Pulmonary artery endothelial cell (primary cell): ENCODE data around the gene GUCY2F. TPM values are rescaled to one million over a fixed set of nuclear protein-coding genes. Genes with fewer than 3 reads are reported as not detected.

Source experiments
- DNase-seq: peaks from one replicate; pipeline ENCODE4 v3.0.0-alpha.2; 2011; ENCODE audit warnings: low read depth, low spot score
- total RNA-seq: library from RNA; depleted of rRNA; stranded (reverse); fragments of >200 nt; gene quantifications from 2 replicates; pipeline ENCODE4 v1.2.3, GENCODE V29; 2014

Gene GUCY2F
- total RNA-seq, 1 donor from 2014 or later, result under 0.01 TPM

- DNase-seq, result no peak
Measured at GRCh38 chrX:109393859-109394258, 88.0 kb downstream of the GUCY2F start.

GRCh38 chrX:109392895-109393294 lies 89.0 kb downstream of the GUCY2F start:
- no peak for DNase-seq

- DNase-seq, result no peak
Measured at GRCh38 chrX:109390556-109390955, 91.3 kb downstream of the GUCY2F start.

GRCh38 chrX:109389917-109390316 lies 92.0 kb downstream of the GUCY2F start:
- DNase-seq, result no peak

- DNase-seq, result no peak
Measured at GRCh38 chrX:109384699-109385098, 97.2 kb downstream of the GUCY2F start.

- no peak for DNase-seq
Measured at GRCh38 chrX:109382332-109382731, 99.6 kb downstream of the GUCY2F start.

GRCh38 chrX:109378281-109378680 lies 103.6 kb downstream of the GUCY2F start:
- no peak for DNase-seq

- DNase-seq, result no peak
Measured at GRCh38 chrX:109374262-109374960, 107.5 kb downstream of the GUCY2F start.

GRCh38 chrX:109373468-109373867 lies 108.4 kb downstream of the GUCY2F start:
- no peak for DNase-seq

- no peak for DNase-seq
Measured at GRCh38 chrX:109372716-109373115, 109.2 kb downstream of the GUCY2F start.

GRCh38 chrX:109372291-109372690 lies 109.6 kb downstream of the GUCY2F start:
- DNase-seq, result no peak

- DNase-seq, result no peak
Measured at GRCh38 chrX:109362101-109362500, 119.8 kb downstream of the GUCY2F start.

- DNase-seq, result no peak
Measured at GRCh38 chrX:109360301-109360700, 121.6 kb downstream of the GUCY2F start.

GRCh38 chrX:109357706-109358105 lies 124.2 kb downstream of the GUCY2F start:
- DNase-seq, result no peak

GRCh38 chrX:109356684-109357083 lies 125.2 kb downstream of the GUCY2F start:
- DNase-seq, result no peak

- no peak for DNase-seq
Measured at GRCh38 chrX:109352066-109352588, 129.8 kb downstream of the GUCY2F start.

- DNase-seq, result no peak
Measured at GRCh38 chrX:109351557-109351956, 130.3 kb downstream of the GUCY2F start.

- DNase-seq, result no peak
Measured at GRCh38 chrX:109350551-109350950, 131.3 kb downstream of the GUCY2F start.

- DNase-seq, result no peak
Measured at GRCh38 chrX:109350051-109350450, 131.8 kb downstream of the GUCY2F start.

GRCh38 chrX:109347632-109348031 lies 134.3 kb downstream of the GUCY2F start:
- peak; percentile 45 for DNase-seq

- DNase-seq, result no peak
Measured at GRCh38 chrX:109346491-109346890, 135.4 kb downstream of the GUCY2F start.

GRCh38 chrX:109345856-109346255 lies 136.0 kb downstream of the GUCY2F start:
- no peak for DNase-seq

- DNase-seq, result no peak
Measured at GRCh38 chrX:109344678-109345077, 137.2 kb downstream of the GUCY2F start.
